ENCODE data around the gene CRYZ.

- TF ChIP-seq CTCF (IDR thresholded peaks at IDR 0.05) (no peak), POLR2A (IDR thresholded peaks at IDR 0.05) (no peak)
Observed at GRCh38 chr1:74771913-74772515, 39.2 kb upstream of the CRYZ start.

Measured in lower leg skin (tissue), 3 donors.